Esophagus squamous epithelium (tissue), 5 donors: Measurements from ENCODE around the gene ZBTB33. TPM values are rescaled to one million over a fixed set of nuclear protein-coding genes. Genes with fewer than 3 reads are reported as not detected.
A peak's percentile ranks its signal among the peaks of the same experiment; 100 is the strongest.

Experiments used
- DNase-seq: peaks from one replicate; lab custom pipeline; 2025; lab: John Stamatoyannopoulos, UW
- H3K27ac ChIP-seq, 4 donors: fragments of 200-600 bp; sonication (generic); one replicate each; pipeline ENCODE4 v1.5.1; 2016 to 2019; ENCODE audit warnings: mild to moderate bottlenecking in 1 of 4
- H3K27me3 ChIP-seq, 4 donors: fragments of 200-600 bp; sonication (generic); 1 replicate in 3 of 4; 2 replicates in 1 of 4; pipeline versions ENCODE4 v1.5.1 to v1.6.0; 2017 to 2021; ENCODE audit warnings: antibody characterized with exemption in 1 of 4
- H3K36me3 ChIP-seq, 3 donors: fragments of 200-600 bp; sonication (generic); one replicate each; pipeline ENCODE4 v1.5.1; 2016 to 2019
- H3K4me1 ChIP-seq, 3 donors: fragments of 200-600 bp; sonication (generic); one replicate each; pipeline ENCODE4 v1.5.1; 2017 to 2019
- H3K4me3 ChIP-seq, 4 donors: fragments of 200-600 bp; sonication (generic); 1 replicate in 3 of 4; 2 replicates in 1 of 4; pipeline ENCODE4 v1.5.1; 2016 to 2019; ENCODE audit warnings: mild to moderate bottlenecking in 2 of 4, moderate library complexity in 1 of 4
- H3K9me3 ChIP-seq, 3 donors: fragments of 200-600 bp; sonication (generic); one replicate each; pipeline ENCODE4 v1.5.1; 2016 to 2019
- POLR2A ChIP-seq, 4 donors: fragments of 450-650 bp; IDR thresholded peaks; one replicate each; pipeline ENCODE4 v1.6.1; 2017; ENCODE audit warnings: antibody characterized with exemption in 4 of 4, mild to moderate bottlenecking in 4 of 4, moderate library complexity in 3 of 4
- WGBS, 2 donors: methylation state at CpG; one replicate each; pipeline ENCODE4 v1.1.5; 2018; 5-methylcytosine and 5-hydroxymethylcytosine counted together
- intact Hi-C: fragments of 100-400 bp; cut with DNase I; formaldehyde crosslinking; loops from one replicate; pipeline ENCODE4 v1.15.0; 2022
- total RNA-seq, 4 donors: library from RNA; depleted of rRNA; stranded (reverse); fragments of >200 nt; gene quantifications; one replicate each; pipeline ENCODE4 v1.1.0, GENCODE V29; 2016
- TF ChIP-seq, protein P1 (sequence below), 6 experiments: fragments of 450-650 bp in 4 of 6; fragments of 200-600 bp in 2 of 6; sonication (generic) in 2 of 6; IDR thresholded peaks; one replicate each; pipeline ENCODE4 v1.5.1; 2016 to 2019; ENCODE audit warnings: antibody characterized with exemption in 6 of 6, mild to moderate bottlenecking in 4 of 6, moderate library complexity in 4 of 6
- donor health status: DM: yes; HTN: yes; CAD: no.

The ZBTB33 gene
- total RNA-seq, 4 donors from 2014 or later = 10.8 to 19.5 (median 15.6) TPM

DNA sequence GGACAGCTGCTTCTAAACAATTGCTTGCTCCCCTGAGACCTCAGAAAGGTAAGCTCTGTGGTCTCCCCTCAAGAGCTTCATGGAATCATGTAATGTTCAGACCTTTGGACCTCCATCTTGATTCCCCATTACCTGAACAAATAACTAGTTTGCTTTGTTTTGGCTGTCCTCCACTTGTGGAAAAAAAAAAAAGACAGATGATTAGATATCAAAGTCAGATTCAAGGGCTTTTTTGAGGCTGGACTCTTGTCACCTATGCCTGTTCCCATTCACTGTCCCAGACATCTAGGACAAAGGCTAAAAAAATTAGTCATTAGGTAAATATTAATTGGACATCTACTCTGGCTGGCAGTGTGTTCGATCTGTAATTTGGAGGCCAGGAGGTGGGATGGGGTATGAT, 47.3 kb downstream of the ZBTB33 start:
- Histone ChIP-seq H3K36me3 (no peaks in the 10 kb centered on the region), H3K27ac (no peak overlapping the region), H3K27me3 (no peaks in the 10 kb centered on the region), H3K4me1 (no peaks in the 10 kb centered on the region), H3K9me3 (no peaks in the 10 kb centered on the region), H3K4me3 (no peak overlapping the region)
- 65 to 81% methylated on average over 1 of the region's 1 CpG for WGBS, 2 donors
- intact Hi-C loops = no loop called here
- TF ChIP-seq POLR2A (IDR thresholded peaks at IDR 0.05) = no peak
- TF ChIP-seq, protein P1, sequence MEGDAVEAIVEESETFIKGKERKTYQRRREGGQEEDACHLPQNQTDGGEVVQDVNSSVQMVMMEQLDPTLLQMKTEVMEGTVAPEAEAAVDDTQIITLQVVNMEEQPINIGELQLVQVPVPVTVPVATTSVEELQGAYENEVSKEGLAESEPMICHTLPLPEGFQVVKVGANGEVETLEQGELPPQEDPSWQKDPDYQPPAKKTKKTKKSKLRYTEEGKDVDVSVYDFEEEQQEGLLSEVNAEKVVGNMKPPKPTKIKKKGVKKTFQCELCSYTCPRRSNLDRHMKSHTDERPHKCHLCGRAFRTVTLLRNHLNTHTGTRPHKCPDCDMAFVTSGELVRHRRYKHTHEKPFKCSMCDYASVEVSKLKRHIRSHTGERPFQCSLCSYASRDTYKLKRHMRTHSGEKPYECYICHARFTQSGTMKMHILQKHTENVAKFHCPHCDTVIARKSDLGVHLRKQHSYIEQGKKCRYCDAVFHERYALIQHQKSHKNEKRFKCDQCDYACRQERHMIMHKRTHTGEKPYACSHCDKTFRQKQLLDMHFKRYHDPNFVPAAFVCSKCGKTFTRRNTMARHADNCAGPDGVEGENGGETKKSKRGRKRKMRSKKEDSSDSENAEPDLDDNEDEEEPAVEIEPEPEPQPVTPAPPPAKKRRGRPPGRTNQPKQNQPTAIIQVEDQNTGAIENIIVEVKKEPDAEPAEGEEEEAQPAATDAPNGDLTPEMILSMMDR (IDR thresholded peaks at IDR 0.05) = no peak
- no peak for DNase-seq

DNA sequence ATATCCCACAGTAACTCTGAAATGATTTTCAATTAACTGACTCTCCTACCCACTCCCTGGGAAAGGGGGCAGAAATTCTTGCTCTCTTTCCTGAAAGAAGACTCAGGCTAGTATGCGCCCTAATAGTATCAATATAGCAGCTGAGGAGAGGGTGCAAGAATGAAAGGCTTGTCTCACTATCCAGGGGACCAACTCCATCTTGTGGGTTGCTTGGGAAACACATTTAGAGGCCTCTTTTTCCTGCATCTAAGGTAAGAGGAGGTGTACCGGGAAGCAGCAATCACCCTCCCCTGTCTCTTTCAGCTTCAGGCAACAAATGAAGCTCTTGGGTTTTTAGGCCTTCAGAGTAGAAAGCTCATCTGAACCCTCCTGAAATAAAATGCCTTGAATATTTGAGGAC, 49.3 kb downstream of the ZBTB33 start:
- 64% methylated on average over 2 of the region's 2 CpGs; no CpG with 5 or more reads in 1 of the 2 donors for WGBS, 2 donors
- H3K4me3 ChIP-seq = no peak overlapping the region
- TF ChIP-seq POLR2A (IDR thresholded peaks at IDR 0.05) = no peak
- TF ChIP-seq, protein P1 (IDR thresholded peaks at IDR 0.05) = peak in 2 of 6 experiments; percentile 19 to 40
- intact Hi-C loops = no loop called here
- H3K36me3 ChIP-seq = no peaks in the 10 kb centered on the region
- no peak for DNase-seq
- H3K27me3 ChIP-seq = peaks cover 0 to 3% (median 0%) of the 10 kb centered on the region in 4 donors
- H3K4me1 ChIP-seq = no peaks in the 10 kb centered on the region
- H3K27ac ChIP-seq = no peak overlapping the region
- no peaks in the 10 kb centered on the region for H3K9me3 ChIP-seq

DNA sequence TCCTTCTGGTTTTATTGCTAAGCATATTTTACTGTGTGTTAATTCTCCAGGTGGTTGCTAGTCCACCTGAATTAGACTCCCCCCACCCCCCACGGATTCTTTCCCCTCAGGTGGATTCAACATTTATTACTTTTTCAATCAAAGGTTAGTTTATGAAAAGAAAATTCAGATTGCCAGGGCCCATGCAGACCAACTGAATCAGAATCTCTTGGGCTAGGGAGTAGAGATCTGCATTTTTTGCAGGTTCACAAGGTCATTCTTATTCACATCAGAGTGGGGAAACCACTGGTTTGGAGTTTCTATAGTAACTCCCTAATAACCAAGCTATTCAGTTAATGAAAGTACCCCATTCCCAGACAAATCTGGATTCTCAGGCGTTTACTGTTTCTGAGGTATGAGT, 50.9 kb downstream of the ZBTB33 start:
- Histone ChIP-seq H3K4me3 (no peak overlapping the region), H3K9me3 (no peaks in the 10 kb centered on the region), H3K27ac (no peak overlapping the region), H3K4me1 (no peaks in the 10 kb centered on the region), H3K36me3 (no peaks in the 10 kb centered on the region), H3K27me3 (peaks cover 0 to 3% (median 0%) of the 10 kb centered on the region in 4 donors)
- whole genome bisulfite sequencing, 2 donors = 38 to 48% methylated on average over 2 of the region's 2 CpGs
- DNase-seq = no peak
- intact Hi-C loops = no loop called here
- no peak for TF ChIP-seq POLR2A (IDR thresholded peaks at IDR 0.05)
- TF ChIP-seq, protein P1 (IDR thresholded peaks at IDR 0.05) = no peak

DNA sequence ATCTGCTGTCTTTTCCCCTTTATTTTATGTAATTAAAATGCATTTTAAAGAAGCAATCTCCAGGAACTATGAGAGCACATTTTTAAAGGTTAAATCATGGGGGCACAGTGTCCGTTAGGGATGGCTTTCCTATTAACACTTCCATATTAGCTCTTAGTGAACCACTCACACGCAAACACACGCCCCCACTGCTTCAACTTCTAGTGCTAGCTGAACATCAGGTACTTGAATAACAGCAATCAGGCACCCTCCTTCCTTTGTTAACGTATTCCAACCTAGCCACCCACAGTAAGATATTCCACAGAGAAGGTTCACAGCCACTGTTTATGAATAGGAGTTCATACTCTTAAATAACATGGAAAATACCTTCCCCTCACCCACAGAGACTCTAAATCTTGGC, 51.3 kb downstream of the ZBTB33 start:
- Histone ChIP-seq H3K27ac (no peak overlapping the region), H3K4me1 (no peaks in the 10 kb centered on the region), H3K36me3 (no peaks in the 10 kb centered on the region), H3K4me3 (no peak overlapping the region), H3K9me3 (no peaks in the 10 kb centered on the region), H3K27me3 (peaks cover 0 to 3% (median 0%) of the 10 kb centered on the region in 4 donors)
- DNase-seq = no peak
- intact Hi-C loops = no loop called here
- 55 to 56% methylated on average over 4 of the region's 4 CpGs for WGBS, 2 donors
- no peak for TF ChIP-seq POLR2A (IDR thresholded peaks at IDR 0.05)
- TF ChIP-seq, protein P1 (IDR thresholded peaks at IDR 0.05) = no peak

DNA sequence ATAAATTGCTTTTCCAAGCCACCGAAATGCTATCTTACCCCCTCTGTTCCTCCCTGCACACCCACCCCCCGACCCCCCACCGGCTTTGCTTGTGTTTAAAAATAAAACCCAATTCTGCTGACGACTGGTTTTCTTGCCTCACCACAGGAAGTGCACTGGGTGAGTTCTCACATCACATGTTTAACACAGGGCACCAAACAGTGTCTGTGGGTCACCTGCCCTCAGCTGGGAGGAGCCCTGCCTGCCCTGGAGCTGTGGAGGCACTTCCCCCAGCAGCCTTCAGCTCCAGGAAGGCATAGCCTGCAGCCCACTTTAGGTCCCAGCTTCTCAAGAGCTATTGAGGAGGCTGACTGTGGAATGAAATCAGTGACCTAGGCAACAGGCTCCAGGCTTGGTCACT, 51.8 kb downstream of the ZBTB33 start:
- 41% methylated on average over 4 of the region's 4 CpGs; no CpG with 5 or more reads in 1 of the 2 donors for WGBS, 2 donors
- no peak overlapping the region for H3K4me3 ChIP-seq
- no peaks in the 10 kb centered on the region for H3K4me1 ChIP-seq
- DNase-seq = no peak
- TF ChIP-seq, protein P1 (IDR thresholded peaks at IDR 0.05) = no peak
- intact Hi-C loops = no loop called here
- H3K27ac ChIP-seq = no peak overlapping the region
- H3K27me3 ChIP-seq = peaks cover 0 to 3% (median 0%) of the 10 kb centered on the region in 4 donors
- H3K36me3 ChIP-seq = no peaks in the 10 kb centered on the region
- H3K9me3 ChIP-seq = no peaks in the 10 kb centered on the region
